Measurements from ENCODE around the gene NCCRP1.

Gene NCCRP1

DNA sequence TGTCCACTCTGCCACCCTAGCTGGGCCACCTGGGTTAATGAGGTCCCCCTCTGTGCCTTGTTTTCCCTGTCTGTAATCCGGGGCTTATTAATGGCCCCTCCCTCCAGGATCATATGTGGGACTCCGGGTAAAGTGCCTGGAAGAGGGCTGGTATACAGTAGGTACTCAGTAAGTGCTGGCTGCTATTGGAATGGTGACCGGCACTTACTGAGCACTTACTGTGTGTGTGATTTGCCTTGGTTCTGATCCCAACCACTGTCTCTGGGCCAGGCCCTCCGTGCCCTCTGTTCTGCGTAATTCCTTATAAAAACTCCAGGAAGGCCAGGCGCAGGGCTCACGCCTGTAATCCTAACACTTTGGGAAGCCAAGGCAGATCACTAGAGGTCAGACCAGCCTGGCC, 30.9 kb upstream of the NCCRP1 start:
- DNase-seq (ENCODE audit: low spot score), result no peak

DNA sequence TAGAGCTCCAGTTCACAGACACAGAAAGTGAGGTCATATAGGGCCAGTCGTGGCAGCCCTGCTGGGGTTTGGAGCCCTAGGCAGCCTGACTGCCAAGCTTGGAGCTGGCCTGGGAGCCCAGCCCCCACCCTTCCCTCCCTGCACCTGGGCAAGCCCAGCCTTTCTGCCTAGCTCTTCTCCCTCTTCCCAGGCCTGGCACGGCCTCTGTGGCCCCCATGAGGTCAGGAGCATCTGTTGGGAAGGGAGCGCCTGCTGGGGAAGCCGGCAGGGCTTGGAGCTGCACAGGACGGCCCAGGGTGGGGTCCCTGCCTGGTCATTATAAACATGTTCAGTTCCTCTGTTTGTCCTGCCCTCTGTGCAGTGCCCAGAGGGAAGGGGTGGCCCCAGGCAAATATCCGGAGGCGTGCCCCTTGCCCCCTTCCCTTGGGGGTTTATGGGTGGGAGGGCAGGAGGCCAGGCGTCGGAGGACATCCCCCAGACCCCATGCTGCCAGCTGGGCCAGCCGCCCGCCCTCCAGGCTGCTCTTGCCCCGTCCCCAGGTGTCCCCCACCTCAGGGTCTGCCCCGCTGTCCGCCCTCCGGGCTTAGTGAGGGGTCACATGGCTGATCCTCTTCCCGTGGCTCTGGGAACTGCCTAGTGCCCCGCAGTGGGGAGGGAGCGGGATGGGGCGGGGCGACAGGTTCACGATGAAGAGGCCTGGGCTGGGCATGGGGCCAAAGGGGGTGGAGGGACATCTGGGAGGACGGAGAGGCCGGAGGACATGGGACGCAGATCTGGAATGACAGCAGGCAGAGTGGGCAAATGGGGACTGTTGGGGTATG, 30.0 kb upstream of the NCCRP1 start:
- DNase-seq (ENCODE audit: low spot score), result peak; percentile 57

DNA sequence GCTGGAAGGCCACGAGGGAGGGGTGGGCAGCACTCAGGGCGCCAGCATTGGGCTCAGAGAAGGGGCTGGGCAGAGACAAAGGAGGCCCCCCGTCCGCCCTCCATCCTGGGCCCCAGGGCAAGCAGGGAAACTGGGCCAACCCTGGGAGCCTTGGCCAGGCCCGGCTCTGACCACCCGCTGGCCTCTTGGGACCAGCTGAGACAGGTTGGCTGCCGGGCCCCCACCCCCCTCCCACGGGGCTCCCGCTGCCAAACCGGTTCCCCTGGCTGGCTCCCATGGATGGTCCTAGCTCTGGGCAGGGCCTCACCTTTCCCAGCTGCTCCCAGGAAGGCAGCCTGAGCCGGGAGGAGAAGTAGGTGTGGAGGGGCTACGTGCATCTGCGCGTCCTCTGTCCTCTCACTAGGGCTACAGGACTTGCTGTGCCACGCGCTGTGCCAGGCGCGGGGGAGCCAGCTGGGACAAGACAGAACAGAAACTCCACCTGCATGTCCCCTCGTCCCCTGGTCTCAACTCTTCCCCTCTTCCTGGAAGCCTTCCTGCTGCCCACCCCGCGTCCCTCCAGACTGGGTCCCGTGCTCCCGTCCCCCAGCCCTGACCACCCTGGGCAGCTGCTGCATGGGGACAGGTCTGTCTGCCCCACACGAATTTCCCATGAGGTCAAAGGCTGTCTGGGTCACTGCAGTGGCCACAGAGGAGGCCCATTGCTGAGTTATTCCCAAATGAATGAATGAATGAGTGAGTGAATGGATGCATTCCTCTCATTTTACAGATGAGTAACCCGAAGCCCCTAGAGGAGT, 29.1 kb upstream of the NCCRP1 start:
- peak; percentile 81 for DNase-seq (ENCODE audit: low spot score)

DNA sequence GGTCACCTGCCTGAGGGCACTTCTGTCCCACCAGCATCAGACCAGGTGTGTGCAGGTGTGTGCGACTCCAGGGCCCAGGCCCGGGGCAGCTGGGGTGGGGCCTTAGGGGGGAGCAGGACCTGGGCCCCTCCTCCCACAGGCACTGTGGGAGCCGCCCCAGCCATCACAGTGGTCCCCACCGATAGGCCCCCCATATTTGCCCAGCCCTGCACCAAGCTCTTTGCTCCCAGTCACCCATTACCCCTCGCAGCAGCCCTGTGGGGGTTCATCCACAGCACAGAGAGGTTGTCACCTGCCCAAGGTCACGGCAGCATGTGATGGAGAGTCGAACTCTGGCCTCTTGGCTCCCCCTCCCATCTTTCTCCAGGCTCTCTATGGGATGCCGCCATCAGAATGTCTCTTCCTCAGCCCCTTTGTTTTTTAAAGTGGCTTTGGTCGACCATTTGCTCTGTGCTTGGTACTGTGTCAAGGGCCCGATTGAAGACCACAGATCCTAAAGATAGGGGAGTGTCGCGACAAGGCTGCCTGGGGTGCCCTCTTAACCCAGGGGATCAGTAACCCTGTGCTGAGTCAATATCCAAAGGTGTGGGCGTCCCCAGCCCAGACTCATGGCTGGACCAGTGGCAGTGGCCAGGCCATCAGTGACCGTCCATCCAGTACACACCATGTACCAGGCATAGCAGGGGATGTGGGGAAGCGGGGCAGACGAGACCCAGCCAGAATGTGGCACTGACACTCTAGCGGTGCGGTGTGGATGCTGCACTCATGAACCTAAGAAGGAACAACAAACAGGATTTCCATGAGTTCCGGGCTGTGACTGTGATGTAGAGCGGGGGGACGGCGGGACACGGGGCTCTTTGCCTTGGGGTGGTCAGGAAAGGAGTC, 28.3 kb upstream of the NCCRP1 start:
- DNase-seq (ENCODE audit: low spot score), result no peak

DNA sequence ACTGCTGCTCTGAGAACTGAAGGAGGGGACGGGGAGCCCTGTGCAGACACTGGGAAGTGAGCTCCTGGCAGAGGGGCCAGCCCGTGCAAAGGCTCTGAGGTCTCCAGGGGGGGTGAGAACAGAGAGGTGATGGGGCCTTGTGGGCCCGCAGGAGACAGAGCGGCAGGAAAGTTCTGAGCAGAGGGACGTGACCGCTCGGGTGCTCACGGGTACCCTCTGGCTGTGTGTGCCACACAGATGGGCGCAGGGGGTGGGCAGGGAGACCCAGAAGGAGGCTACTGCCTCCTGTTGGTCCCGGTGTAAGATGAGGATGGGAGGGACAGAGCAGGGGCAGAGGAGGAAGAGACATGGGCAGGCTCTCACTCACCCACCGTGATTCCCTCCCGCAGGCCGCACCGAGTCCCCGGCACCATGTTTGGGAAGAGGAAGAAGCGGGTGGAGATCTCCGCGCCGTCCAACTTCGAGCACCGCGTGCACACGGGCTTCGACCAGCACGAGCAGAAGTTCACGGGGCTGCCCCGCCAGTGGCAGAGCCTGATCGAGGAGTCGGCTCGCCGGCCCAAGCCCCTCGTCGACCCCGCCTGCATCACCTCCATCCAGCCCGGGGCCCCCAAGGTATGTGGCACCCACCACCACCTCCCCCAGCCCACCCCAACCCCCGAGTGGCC, 27.5 kb upstream of the NCCRP1 start:
- DNase-seq (ENCODE audit: low spot score), result no peak

DNA sequence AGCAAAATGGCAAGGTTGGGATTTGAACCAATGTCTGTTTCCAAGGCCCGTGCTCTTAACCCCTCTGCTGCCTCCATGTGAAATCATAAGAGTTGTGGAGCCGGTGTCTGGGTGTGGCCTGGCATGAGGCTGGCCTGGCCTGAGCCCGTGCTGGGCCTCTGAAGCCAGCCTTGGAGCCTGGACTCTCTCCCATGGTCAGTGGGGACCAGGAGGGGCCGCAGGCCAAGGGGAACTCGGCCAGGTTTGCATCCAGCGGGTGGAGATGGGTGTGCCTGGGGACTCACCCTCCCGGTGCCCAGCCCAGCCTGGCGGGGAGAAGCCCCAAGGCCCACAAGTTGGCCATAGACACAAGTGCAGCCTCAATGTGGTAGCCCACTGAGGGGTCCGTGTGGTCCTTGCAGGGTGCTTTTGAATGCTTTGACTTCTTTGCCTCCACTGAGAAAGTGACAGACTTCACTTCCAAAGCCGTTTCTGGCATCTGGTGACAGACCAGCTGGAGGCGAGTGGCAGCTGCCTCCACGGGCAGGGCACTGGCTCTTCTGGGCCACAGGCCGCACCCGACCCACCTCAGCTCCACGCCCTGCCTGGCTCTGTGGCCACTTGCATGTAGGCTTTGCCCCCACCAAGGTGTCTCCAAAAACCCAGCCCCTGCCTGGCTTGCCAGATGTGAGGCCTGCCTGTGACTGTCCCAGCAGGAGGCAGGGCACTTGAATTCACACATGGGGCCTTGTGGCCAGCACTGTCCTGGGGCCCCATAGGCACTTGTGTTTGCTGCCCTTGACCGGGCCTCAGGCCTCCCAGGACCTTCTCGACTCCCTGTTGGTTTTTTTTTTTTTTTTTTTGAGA, 26.2 kb upstream of the NCCRP1 start:
- no peak for DNase-seq (ENCODE audit: low spot score)

DNA sequence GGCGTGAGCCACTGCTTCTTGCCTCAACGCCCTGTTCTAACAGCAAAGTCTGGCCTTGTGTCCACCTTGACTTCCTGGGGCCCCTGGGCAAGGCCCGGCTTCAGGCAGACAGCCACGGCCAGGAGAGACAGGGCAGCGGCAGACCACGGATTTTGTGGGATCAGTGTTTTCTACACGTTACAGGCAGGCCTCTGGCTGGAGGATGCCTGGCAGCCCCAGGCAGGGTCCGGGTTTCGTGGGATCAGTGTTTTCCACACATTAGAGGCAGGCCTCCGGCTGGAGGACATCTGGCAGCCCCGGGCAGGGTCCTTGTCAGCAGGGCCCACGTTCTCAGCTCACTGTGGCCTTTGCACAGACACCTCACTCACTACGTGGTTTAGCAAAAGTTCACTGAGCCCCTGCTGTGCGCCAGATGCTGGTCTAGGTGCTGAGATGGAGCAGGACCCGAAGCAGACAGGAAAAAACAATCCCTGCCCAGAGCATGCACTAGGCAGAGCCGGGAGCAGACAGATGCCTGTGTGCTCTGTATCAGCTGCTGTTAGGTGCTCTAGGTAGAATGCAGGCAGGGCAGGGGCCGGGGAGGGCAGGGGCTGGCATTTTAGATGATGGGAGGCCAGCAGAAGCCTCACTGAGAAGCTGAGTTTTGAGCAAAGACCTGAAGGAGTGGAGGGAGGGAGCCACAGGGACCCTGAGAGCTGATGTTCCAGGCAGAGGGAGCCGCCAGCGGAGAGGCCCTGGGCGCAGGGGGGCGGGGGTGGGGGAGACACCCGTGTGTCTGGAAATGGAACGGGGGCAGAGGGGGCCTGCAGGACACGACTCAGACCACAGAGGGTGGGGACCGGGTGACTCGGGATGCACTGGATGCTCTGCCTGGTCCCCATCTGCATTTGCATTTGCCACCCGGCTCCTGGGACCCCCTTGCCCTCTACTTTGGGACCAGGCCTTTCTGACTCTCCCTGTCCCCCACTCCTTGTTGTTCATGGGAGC, 25.0 kb upstream of the NCCRP1 start:
- no peak for DNase-seq (ENCODE audit: low spot score)

DNA sequence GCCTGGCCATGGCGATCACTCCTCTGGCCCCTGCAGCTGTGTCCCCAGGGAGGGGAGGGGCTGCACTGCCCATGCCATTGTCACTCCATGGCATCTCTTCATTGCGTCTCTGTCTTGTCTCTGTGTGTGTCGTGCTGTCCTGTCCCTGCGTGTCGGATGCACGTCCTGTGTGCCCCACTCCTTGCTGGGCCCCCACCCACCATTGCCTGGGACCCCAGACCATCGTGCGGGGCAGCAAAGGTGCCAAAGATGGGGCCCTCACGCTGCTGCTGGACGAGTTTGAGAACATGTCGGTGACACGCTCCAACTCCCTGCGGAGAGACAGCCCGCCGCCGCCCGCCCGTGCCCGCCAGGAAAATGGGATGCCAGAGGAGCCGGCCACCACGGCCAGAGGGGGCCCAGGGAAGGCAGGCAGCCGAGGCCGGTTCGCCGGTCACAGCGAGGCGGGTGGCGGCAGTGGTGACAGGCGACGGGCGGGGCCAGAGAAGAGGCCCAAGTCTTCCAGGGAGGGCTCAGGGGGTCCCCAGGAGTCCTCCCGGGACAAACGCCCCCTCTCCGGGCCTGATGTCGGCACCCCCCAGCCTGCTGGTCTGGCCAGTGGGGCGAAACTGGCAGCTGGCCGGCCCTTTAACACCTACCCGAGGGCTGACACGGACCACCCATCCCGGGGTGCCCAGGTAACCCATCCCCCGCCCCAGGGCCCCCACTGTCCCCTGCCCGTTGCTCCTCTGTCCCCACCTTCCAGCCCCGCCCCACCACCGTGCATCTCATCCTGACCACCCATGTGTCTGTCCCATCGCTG, 23.9 kb upstream of the NCCRP1 start:
- no peak for DNase-seq (ENCODE audit: low spot score)

DNA sequence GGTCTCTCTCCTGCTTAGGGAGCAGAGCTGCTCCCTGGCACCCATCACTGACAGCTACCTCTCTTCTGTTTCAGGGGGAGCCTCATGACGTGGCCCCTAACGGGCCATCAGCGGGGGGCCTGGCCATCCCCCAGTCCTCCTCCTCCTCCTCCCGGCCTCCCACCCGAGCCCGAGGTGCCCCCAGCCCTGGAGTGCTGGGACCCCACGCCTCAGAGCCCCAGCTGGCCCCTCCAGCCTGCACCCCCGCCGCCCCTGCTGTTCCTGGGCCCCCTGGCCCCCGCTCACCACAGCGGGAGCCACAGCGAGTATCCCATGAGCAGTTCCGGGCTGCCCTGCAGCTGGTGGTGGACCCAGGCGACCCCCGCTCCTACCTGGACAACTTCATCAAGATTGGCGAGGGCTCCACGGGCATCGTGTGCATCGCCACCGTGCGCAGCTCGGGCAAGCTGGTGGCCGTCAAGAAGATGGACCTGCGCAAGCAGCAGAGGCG, 23.2 kb upstream of the NCCRP1 start:
- DNase-seq (ENCODE audit: low spot score), result no peak

DNA sequence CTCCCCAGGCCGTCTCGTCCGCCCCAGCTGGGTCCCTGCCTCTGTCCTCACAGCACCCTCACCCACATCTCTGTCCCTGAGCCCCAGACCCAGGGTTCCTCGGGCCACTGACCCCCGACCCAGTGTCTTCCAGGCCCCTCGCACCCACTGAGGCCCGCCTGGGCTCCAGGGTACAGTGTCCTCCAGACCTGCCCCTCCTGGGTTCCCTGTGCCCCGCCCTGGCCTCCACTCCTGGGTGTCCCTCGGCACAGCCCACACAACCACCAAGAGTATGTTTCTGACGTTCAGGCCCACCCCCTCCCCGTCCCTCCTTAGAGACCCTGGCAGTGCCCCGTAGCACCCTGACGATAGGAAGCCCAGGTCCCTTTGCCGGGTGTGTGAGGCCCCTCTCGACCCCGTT, 22.6 kb upstream of the NCCRP1 start:
- DNase-seq (ENCODE audit: low spot score), result no peak

DNA sequence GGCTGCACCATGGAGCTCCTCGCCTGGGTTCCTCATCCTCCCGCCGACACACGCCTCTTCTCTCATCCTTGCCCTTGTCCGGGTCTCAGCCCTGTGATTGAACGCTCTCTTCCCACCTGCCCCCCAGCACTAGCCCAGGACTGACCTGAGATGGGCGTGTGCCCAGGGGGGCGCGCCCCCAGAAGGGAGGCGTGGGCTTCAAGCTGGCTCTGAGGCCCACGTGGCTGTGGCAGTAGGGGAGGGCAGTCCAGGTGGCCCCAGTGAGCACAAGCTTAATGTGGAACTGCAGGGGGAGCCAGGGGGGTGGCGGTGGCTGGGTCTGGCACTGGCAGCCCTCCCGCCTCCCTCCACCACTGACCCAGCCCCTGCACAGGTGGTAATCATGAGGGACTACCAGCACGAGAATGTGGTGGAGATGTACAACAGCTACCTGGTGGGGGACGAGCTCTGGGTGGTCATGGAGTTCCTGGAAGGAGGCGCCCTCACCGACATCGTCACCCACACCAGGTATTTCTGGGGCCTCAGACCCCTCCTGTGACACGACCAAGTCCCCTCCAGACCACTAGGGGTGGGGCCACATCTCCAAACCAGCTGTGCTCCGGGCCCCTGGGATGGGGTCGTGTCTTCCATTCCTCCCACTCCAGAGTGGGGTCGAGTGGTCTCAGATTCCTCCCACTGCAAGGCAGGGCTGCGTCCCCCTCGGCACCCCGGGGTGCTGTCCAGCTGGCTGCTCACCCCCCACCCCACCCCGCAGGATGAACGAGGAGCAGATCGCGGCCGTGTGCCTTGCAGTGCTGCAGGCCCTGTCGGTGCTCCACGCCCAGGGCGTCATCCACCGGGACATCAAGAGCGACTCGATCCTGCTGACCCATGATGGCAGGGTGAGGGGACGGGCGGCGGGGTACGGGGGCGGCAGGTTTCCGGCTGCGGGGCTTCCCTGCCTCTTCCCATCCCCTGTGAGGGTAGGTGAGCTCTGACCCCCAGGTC, 21.9 kb upstream of the NCCRP1 start:
- no peak for DNase-seq (ENCODE audit: low spot score)

DNA sequence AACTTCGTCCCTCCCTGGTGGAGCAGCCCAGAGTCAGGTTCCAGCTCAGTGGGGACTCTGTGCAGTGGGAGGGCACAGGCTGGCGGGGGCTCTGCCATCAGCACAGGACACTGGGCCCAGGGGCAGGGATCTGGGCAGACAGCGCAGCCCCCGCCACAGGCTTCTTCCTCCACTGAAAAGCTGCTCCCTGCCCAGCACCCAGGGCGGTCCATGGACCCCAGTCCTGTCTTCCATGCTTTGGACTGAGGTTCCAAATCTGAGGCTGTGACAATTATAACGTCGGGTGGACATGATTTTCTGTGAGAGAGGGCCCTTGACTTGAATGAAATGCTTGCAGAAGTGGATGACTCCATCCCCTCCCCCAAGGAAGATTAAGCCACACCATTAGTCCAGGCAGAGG, 21.2 kb upstream of the NCCRP1 start:
- DNase-seq (ENCODE audit: low spot score), result no peak

DNA sequence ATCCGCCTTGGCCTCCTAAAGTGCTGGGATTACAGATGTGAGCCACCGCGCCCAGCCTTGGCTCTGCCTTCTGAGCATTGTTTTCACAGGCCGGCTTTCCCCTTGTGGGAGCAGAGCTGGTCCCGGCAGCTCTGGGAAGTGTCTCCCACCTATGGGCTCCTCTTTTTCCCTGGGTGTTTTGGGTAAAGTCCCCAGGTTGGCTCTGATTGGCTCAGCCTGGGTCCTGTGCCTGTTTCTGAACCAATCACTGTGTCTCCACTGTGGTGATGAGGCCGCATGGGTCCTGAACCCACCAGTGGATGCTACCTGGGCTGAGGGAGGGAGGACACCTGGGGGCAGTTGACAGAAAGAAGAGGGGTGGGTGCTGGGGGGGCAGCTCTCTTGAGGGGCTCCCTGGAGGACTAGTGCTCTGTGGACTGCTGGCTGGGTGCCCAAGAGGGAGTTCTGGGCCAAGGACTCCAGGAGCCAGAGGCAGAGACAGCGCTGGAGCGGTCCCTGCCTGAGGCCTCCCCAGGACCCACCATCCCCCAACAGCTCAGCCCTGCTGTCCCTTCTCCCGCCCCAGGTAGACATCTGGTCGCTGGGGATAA, 19.6 kb upstream of the NCCRP1 start:
- no peak for DNase-seq (ENCODE audit: low spot score)

DNA sequence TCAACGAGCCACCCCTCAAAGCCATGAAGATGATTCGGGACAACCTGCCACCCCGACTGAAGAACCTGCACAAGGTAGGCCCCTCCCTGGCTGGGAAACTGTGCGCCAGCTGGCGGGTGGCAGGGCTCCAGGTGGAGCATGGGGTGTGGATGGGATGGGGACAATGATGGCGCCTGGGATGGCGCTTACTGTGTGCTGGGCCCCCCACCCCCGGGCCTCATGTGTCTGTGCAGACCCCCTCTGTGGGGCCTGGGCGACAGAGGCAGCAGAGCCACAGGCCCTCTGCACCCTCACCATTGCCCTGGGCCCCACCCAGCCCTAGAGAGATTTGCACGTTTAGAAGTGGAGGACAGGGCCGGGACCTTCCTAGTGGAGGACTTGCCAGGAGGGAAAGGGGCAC, 19.0 kb upstream of the NCCRP1 start:
- no peak for DNase-seq (ENCODE audit: low spot score)

DNA sequence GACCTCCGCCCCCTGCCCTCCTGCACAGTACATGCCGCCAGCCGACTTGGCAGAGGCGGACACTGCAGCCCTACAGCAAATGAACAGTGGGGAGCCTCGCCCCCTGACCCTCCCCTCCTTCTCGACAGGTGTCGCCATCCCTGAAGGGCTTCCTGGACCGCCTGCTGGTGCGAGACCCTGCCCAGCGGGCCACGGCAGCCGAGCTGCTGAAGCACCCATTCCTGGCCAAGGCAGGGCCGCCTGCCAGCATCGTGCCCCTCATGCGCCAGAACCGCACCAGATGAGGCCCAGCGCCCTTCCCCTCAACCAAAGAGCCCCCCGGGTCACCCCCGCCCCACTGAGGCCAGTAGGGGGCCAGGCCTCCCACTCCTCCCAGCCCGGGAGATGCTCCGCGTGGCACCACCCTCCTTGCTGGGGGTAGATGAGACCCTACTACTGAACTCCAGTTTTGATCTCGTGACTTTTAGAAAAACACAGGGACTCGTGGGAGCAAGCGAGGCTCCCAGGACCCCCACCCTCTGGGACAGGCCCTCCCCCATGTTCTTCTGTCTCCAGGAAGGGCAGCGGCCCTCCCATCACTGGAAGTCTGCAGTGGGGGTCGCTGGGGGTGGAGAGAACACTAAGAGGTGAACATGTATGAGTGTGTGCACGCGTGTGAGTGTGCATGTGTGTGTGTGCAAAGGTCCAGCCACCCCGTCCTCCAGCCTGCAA, 18.3 kb upstream of the NCCRP1 start:
- no peak for DNase-seq (ENCODE audit: low spot score)

DNA sequence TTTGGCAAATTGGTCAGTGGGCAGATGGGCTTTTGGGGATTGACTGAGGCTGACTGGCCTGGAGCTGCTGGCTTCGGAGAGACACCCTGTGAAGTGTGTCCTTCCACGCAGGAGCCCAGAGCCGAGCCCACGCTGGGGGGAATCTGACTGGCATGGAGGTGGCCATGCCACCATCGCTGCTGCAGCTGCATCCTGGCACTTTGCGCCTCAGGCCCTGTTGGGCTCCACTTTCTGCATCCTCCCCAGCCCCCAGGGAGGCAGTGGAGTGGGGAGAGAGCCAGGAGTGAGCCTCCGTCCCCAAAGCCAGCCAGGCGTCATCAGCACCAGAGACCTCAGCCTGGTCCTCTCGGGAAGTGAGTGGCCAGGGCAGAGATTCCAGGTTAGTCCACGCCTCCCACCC, 17.0 kb upstream of the NCCRP1 start:
- no peak for DNase-seq (ENCODE audit: low spot score)

All from iPS-NIHi11 (cell line).